ENCODE results near the gene BET1.

BET1 gene

DNA sequence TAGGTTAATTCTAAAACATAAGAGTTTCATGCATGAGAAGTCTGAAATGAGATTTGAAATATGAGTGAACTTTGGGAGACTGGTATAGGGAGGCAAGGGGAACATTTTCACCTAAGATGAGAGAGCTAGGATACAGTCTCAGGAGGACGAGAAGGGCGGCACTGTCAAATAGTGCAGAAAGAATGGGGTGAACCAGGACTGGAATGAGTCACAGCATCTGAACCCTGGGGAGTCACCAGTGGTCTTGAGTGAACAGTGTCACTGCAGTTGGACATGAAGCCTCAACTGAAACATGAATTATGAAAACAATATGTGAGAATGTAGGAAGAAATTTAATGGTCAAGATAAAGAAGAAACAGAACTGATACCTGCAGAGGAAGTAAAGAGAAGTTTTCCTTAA is 48.9 kb downstream of the BET1 start:
- DNase-seq: no peak

DNA sequence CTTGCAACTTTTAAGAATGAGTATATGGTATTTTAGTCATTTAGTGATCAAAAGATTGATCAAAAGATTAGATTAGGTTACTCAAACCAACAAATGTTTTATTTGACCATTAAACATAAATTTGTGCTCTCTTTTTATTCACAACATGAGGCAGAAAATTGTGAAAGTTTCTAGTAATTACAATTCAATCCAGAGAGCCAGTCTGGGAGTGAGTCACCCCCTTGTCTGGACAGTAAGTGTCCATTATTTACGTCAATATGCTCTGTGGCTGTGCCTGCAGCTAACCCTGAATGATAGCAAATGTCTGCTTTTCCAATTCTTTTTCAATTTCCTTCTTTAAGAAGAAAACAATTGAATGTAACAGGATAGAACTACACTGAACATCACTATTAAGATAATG is 54.7 kb downstream of the BET1 start:
- no peak for DNase-seq

DNA sequence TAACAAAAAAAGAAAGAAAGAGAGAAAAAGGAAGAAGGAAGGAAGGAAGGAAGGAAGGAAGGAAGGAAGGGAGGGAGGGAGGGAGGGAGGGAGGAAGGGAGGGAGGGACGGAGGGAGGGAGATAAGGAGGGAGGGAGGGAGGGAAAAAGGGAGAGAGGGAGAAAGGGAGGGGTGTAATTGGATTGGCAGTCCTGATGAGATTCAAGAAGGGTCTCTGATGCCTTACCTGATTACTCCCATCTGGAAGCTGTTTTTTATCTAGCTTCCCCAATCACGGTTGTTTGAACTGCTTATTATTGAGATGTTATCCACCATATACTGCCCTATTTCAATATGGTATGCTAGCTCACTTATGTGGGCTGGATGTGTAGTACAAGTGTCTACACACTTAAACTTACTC is 55.3 kb downstream of the BET1 start:
- DNase-seq: no peak

DNA sequence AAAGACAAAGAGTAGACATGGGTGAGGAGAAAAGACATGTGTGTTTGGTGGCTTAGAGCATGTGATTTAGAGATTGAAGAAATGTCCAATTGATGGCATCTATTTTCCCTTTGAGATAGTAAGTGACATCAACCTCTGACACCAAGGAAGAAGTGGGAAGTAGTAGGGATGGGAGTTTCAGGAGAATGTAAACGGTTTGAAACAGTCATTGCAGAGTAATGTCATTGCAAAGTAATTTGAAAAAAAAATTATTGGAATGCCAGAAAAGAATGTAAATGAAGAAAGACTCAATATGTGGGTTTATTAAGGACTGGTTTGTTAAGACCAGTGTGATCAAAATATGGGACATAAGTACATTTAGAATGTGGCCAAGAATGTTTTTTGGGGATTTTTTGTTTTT is 56.0 kb downstream of the BET1 start:
- no peak for DNase-seq

DNA sequence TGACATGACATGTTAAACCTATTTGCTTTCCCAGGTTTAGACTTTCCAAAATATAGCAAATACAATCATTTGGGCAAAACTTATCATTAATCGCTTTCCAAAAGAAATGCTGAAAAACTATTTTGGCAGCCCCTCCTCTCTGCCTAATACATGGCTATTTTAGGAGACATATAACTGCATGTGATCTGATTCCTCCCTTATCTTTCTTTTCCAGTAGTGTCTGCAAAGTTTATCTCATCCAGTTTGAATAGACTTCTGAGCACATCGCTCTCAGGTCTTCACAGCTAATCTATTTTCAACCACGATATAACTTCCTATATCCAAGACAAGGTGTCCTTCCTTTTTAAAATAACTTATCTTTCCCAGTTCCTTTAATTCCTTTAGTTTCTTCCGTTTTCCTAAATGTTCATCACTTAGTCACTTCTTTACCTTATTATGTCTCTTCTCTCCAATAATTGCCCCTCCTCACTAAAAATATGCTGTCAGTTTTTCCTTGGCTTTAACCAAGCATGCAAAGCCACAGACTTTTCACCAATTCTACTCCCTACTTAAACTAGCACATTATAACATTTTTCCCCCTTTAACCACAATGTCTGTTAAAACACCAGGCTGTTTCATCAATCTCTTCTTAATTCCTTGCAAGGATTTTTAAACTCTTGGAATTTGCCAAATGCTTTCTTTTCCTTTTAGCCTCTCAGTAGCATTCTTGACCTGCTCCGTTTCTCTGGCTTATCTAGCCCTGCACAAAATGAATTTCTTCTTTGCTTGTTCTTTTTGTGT is 58.2 kb downstream of the BET1 start:
- DNase-seq: no peak

DNA sequence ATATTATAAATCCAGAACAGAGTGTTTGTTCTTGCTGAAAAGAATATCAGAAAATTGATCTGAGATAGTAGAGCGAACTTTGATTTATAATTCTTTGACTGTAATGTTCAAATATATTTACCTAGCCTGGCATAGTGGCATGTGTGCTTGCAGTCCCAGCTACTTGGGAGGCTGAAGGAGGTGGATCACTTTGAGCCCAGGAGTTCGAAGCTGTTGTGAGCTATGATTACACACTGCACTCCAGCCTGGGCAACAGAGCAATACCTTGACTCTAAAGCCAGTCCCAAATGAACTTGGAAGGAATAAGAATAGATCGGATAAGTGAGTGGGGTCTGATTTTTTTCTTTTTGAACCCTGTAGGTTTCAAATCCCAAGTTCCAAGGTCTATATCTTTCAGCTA is 59.1 kb downstream of the BET1 start:
- DNase-seq: no peak

DNA sequence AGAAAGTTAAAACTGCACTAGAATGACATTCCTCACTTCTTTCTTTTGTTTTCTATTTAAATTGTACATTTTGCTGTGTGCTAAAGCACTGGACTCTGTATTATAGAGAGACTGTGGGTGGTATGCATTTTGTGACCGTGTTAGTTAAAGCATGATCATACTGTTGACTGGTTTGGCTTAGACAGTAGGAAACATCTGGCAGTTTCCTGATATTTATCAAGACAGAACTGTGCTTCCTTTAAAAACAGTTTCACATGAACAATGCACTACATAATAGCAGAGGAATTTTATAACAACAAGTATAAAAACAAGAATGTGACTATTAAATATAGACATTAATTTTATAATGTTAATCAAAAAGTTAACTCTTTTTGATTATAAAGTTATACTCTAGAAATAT is 59.5 kb downstream of the BET1 start:
- DNase-seq: no peak

DNA sequence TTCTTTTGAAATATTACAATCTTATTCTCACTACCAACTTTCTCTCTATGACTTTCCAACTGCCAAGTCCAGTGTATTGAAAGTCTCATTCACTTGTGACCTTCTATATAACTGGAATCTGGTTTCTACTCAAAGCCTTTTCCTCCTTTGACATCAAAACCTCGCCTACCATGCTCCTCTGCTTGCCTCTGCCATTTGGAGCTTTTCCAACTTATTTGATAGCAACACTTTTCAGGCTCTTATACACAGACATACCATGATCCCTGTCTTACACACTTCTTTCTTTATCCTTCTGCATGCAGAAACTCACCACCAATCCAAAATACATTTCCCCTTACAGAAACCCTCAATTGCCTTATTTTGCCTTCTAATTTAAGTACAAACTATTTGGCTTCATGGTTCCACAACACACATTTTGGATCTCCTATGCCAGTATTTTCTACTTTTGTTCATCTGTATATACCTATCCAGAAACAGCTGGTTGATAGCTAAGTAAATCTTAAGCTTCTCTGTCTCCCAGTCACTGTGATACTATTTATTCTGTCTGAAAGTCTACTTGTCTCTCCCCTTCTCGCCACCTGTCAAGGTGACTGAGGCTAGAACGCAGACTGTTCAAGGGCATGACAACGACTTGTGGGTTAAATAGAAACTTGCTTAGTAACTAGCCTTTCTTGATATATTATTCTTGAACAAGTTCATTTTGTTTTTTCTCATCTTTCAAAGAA is 60.2 kb downstream of the BET1 start:
- no peak for DNase-seq

All from DMS79 treated with DMSO at 0.1 percent for 48 hours (cell line).